ENCODE measurements around the gene ZNF433.

- TF ChIP-seq CTCF (IDR thresholded peaks at IDR 0.05), result no peak
- no peak for TF ChIP-seq EP300 (IDR thresholded peaks at IDR 0.05; ENCODE audit: borderline replicate concordance in 1 of 2, low read depth in 1 of 2, low read length in 1 of 2)
- TF ChIP-seq, protein P1, sequence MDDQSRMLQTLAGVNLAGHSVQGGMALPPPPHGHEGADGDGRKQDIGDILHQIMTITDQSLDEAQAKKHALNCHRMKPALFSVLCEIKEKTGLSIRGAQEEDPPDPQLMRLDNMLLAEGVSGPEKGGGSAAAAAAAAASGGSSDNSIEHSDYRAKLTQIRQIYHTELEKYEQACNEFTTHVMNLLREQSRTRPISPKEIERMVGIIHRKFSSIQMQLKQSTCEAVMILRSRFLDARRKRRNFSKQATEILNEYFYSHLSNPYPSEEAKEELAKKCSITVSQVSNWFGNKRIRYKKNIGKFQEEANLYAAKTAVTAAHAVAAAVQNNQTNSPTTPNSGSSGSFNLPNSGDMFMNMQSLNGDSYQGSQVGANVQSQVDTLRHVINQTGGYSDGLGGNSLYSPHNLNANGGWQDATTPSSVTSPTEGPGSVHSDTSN (IDR thresholded peaks at IDR 0.05), result no peak
- TF ChIP-seq ELF1 (IDR thresholded peaks at IDR 0.05), result no peak
- TF ChIP-seq, protein P2, sequence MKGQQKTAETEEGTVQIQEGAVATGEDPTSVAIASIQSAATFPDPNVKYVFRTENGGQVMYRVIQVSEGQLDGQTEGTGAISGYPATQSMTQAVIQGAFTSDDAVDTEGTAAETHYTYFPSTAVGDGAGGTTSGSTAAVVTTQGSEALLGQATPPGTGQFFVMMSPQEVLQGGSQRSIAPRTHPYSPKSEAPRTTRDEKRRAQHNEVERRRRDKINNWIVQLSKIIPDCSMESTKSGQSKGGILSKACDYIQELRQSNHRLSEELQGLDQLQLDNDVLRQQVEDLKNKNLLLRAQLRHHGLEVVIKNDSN (IDR thresholded peaks at IDR 0.05; ENCODE audit: borderline replicate concordance, low read depth), result no peak
- TF ChIP-seq RCOR1 (IDR thresholded peaks at IDR 0.05; ENCODE audit: low read length), result no peak
- TF ChIP-seq CHD2 (IDR thresholded peaks at IDR 0.05; ENCODE audit: low read length, partially characterized antibody), result no peak
- TF ChIP-seq USF2 (IDR thresholded peaks at IDR 0.05; ENCODE audit: borderline replicate concordance, low read depth, low read length), result no peak
- no peak for TF ChIP-seq POLR2AphosphoS5 (IDR thresholded peaks at IDR 0.05; ENCODE audit: low read depth, low read length)
- no peak for TF ChIP-seq YY1 (IDR thresholded peaks at IDR 0.05; ENCODE audit: low read depth)
- TF ChIP-seq EZH2phosphoT487 (IDR thresholded peaks at IDR 0.05; ENCODE audit: borderline replicate concordance, low read depth), result no peak
- no peak for TF ChIP-seq RFX5 (IDR thresholded peaks at IDR 0.05; ENCODE audit: low read length)
- TF ChIP-seq TCF12 (IDR thresholded peaks at IDR 0.05), result no peak
Observed at GRCh38 chr19:11971041-11971440, 64.4 kb downstream of the ZNF433 start.

Measured in SK-N-SH (cell line).